DMS53 treated with DMSO at 0.1 percent for 48 hours (cell line): Measurements from ENCODE around the gene ALOX15B.

Experiments used
- DNase-seq: peaks from one replicate; lab custom pipeline; 2025; ENCODE audit not compliant: unreplicated experiment; lab: John Stamatoyannopoulos, UW

Gene ALOX15B

GRCh38 chr17:8038954-8039610 lies at the start of gene ALOX15B:
ALOX15B (plus strand) TSS chr17:8039059; CDS start chr17:8039156, 97 bp downstream.
- no peak for DNase-seq

GRCh38 chr17:7989781-7990655 lies 48.8 kb upstream of the ALOX15B start:
- DNase-seq: peak; percentile 85

GRCh38 chr17:7992516-7992915 lies 46.3 kb upstream of the ALOX15B start:
- no peak for DNase-seq

- DNase-seq: no peak
Observed at GRCh38 chr17:7992924-7993323, 45.9 kb upstream of the ALOX15B start.

GRCh38 chr17:7993972-7994589 lies 44.8 kb upstream of the ALOX15B start:
- no peak for DNase-seq

- DNase-seq: no peak
Observed at GRCh38 chr17:7995724-7996123, 43.1 kb upstream of the ALOX15B start.

- DNase-seq: peak; percentile 49
Observed at GRCh38 chr17:7997186-7997585, 41.7 kb upstream of the ALOX15B start.

GRCh38 chr17:8001976-8002720 lies 36.7 kb upstream of the ALOX15B start, which contains the start of gene GUCY2D:
GUCY2D (plus strand) TSS chr17:8002615; CDS start chr17:8003048, 433 bp downstream.
- DNase-seq: no peak

- no peak for DNase-seq
Observed at GRCh38 chr17:8002721-8003593, 35.9 kb upstream of the ALOX15B start.

- DNase-seq: no peak
Observed at GRCh38 chr17:8003594-8004181, 35.2 kb upstream of the ALOX15B start.

GRCh38 chr17:8004899-8005298 lies 34.0 kb upstream of the ALOX15B start:
- no peak for DNase-seq

GRCh38 chr17:8005357-8005756 lies 33.5 kb upstream of the ALOX15B start:
- no peak for DNase-seq

GRCh38 chr17:8005967-8006730 lies 32.7 kb upstream of the ALOX15B start:
- DNase-seq: no peak

GRCh38 chr17:8006836-8007680 lies 31.8 kb upstream of the ALOX15B start:
- DNase-seq: no peak

GRCh38 chr17:8007836-8008235 lies 31.0 kb upstream of the ALOX15B start:
- no peak for DNase-seq

GRCh38 chr17:8012045-8012580 lies 26.7 kb upstream of the ALOX15B start:
- DNase-seq: no peak

- DNase-seq: no peak
Observed at GRCh38 chr17:8012996-8013640, 25.7 kb upstream of the ALOX15B start.
